ENCODE results near the gene EXOC3.
"Not testable (repeated sequence)": the region's sequence is repeated elsewhere in the genome, so short reads cannot be mapped to it uniquely, and the experiment has no call there.

Gene EXOC3

DNA sequence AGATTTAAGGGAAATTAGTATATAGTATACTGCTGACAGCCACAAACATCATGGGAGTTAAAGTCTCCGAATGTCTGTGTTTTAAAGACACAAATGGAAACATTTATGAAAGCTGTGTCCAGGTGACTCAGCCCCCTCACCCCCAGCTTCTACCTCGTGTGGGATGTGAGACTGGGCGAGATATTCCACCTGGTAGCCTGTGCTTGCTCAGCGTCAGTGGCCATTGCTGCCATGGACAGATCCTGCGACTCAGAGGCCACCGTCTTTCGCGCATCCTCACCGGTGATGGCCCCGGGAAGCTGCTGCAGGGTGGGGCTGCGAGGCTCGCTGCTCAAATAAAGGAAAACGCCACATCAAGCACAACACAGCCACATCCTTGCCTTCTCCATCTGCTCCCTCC lies 31.2 kb upstream of the EXOC3 start:
- TF ChIP-seq, protein P1, sequence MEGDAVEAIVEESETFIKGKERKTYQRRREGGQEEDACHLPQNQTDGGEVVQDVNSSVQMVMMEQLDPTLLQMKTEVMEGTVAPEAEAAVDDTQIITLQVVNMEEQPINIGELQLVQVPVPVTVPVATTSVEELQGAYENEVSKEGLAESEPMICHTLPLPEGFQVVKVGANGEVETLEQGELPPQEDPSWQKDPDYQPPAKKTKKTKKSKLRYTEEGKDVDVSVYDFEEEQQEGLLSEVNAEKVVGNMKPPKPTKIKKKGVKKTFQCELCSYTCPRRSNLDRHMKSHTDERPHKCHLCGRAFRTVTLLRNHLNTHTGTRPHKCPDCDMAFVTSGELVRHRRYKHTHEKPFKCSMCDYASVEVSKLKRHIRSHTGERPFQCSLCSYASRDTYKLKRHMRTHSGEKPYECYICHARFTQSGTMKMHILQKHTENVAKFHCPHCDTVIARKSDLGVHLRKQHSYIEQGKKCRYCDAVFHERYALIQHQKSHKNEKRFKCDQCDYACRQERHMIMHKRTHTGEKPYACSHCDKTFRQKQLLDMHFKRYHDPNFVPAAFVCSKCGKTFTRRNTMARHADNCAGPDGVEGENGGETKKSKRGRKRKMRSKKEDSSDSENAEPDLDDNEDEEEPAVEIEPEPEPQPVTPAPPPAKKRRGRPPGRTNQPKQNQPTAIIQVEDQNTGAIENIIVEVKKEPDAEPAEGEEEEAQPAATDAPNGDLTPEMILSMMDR (IDR thresholded peaks at IDR 0.05; ENCODE audit: control insufficient read depth, extremely low read depth, insufficient read depth): no peak

DNA sequence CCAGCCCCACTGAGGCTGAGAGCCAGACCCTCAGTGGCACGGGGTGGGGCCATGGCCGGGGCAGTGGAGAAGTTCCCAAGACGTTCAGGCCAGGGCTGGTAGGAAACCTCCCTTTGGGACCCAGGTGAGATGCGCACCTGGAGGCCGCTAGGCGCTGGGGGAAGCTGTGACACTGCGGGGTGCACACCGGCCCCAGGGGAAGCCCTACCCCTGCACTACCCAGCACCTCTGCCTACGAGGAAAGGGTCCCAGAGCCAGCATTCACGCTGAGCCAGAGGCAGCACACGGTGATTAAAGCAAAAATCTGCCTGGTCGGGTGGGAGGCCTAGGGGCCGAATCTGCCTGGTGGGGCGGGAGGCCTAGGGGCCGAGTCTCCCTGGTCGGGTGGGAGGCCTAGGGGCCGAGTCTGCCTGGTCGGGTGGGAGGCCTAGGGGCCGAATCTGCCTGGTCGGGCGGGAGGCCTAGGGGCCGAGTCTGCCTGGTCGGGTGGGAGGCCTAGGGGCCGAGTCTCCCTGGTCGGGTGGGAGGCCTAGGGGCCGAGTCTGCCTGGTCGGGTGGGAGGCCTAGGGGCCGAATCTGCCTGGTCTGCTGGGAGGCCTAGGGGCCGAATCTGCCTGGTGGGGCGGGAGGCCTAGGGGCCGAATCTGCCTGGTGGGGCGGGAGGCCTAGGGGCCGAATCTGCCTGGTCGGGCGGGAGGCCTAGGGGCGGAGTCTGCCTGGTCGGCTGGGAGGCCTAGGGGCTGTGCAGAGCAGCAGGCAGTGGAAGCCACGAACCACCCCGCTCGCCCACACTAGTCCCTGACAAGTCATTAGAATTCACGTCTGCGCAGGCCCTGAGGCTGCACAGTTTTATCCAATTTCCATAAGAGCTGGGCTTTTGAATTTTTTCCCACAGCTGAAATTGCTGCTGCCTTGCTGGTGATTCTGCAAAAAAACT lies 27.7 kb upstream of the EXOC3 start:
- not testable (repeated sequence) for H3K4me3 ChIP-seq (ENCODE audit: low read depth, low read length); DNase-seq (ENCODE audit: low read depth)

More for the DNA sequence above, 31.2 kb upstream of the EXOC3 start:
- no peak overlapping the region for H3K4me3 ChIP-seq (ENCODE audit: low read depth, low read length)
- DNase-seq (ENCODE audit: low read depth): no peak

DNA sequence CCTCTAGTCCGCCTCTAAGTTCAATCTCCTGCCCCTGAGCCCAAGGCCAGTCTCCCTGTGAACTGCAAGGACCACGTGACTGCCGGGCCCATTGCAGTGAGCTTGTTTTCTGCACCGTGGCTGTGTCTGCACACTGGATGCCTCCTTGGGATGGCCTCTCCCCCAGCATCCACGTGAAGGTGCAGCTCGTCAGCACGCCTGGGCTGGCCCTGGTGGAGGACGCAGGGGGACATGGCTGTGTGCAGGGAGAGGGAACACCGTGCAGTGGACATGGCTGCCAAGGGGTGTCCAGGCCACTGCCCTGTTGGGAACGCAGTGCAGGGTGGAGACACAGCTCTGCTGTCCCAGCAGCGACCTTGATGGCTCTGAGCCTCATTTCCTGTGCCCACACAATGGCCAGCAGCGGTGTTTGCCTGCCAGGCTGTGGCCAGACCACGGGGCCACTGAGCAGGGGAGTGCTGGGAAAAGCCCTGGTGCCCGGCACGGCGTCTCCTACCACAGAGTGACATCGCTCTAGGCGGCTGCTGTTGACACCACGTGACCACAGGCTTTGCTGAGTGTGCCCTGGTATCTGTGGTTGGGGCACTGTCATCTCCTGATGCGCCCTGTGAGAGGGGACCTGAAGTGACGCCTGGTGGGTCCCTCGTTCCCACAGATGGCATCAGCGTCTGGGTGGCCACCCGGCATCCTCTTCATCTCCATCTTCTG lies 26.9 kb upstream of the EXOC3 start:
- no peak for DNase-seq (ENCODE audit: low read depth)
- no peak overlapping the region for H3K4me3 ChIP-seq (ENCODE audit: low read depth, low read length)
- TF ChIP-seq, protein P1 (IDR thresholded peaks at IDR 0.05; ENCODE audit: control insufficient read depth, extremely low read depth, insufficient read depth): no peak

DNA sequence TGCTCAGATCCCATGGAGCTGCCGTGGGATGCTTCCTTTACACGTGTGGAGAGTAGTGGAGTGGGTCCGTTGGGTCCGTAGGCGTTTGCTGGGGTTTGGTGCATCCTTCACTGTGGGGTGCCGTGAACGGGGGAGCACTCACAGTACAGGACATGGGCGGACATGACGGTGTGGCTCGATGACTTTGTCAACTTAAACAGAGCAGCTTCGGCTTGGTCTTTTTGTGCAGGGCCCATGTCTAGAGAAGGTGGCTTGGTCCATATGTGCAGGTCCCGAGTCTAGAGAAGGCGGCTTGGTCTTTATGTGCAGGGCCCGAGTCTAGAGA lies 26.4 kb upstream of the EXOC3 start:
- DNase-seq (ENCODE audit: low read depth): no peak
- no peak overlapping the region for H3K4me3 ChIP-seq (ENCODE audit: low read depth, low read length)
- TF ChIP-seq, protein P1 (IDR thresholded peaks at IDR 0.05; ENCODE audit: control insufficient read depth, extremely low read depth, insufficient read depth): no peak

DNA sequence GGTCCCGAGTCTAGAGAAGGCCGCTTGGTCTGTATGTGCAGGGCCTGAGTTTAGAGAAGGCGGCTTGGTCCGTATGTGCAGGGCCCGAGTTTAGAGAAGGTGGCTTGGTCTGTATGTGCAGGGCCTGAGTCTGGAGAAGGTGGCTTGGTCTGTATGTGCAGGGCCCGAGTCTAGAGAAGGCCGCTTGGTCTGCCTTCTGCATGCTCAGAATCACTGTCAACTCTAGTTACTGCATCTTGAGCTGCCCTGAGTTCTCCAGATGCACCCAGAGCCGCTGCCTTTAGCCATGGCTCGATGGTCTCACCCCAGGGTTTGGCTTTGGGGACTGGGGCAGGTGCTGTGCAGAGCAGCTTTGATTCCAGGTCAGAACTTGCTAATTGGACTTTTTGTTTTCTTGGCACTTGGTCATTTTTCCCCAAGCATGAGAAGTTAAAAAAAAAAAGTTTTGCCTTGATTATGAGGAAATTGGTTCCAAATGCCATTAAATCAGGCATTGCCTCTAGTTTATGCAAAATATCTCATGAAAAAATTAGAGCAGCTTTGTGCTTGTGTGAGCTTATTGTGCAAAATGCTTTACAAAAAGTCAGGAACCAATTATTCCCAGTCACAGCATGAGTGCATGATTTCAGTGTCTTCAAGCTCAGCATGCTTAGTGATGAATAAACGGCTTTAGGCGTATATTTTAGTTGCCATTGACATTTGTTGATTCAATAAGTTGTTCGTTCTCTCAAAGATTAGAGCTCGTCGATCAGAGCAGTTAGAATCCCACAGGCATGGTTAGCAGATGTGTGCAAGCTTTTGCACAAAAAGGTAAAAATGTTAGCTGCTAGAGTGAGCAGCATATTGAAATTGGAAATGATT lies 25.4 kb upstream of the EXOC3 start:
- TF ChIP-seq, protein P1 (IDR thresholded peaks at IDR 0.05; ENCODE audit: control insufficient read depth, extremely low read depth, insufficient read depth): no peak
- H3K4me3 ChIP-seq (ENCODE audit: low read depth, low read length): no peak overlapping the region
- no peak for DNase-seq (ENCODE audit: low read depth)

DNA sequence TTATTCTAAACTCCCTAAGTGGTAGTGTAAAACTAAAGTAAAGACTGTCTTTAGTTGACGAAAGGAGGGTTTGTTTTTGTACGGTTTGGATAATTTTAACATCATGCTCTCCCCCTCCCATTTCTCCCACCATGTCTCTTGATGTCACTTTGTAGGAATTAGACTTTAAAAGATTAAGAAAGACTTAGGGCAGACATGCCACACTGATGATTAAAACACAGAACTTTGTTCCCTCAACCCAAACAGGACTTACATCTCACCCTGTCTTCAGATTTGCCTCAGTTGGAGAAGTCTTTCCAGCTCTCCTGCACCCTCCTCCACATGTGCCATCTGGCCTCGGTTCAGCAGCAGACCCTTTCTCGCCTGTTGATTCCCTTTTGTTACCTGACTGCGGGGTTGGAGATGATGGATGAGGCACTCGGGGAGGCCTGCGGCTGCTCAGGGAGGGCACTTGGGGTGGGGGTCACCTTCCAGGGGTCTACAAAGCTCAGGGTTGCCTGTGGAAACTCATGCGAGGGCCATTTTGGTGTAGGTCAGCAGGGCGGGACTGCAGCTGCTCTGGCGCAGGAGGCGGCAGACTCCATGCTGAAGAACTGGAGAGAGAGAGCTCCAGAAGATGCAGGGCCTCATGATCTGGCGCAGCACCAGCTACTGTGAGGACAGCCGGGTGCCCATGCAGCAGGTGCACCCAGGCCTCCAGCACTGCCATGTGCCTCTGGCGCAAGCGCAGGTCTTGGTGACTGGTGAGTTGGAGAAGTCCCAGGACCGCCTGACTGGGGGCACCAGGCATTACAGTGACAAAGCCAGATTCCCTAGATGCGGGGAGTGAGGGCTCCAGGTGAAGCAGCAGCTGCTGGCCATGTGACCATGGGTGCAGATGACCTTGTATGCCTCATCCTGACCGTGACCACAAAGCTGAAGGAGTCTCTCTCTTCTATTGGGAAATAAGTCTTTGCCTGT lies 24.5 kb upstream of the EXOC3 start:
- DNase-seq (ENCODE audit: low read depth): no peak
- H3K4me3 ChIP-seq (ENCODE audit: low read depth, low read length): no peak overlapping the region
- TF ChIP-seq, protein P1 (IDR thresholded peaks at IDR 0.05; ENCODE audit: control insufficient read depth, extremely low read depth, insufficient read depth): no peak
